NCI-H2081 (cell line): ENCODE measurements around the gene PARD6B.
"Not testable (repeated sequence)": the region's sequence is repeated elsewhere in the genome, so short reads cannot be mapped to it uniquely, and the experiment has no call there.

Experiments
- DNase-seq, 2 experiments: peaks; one replicate each; lab custom pipeline; 2025; lab: John Stamatoyannopoulos, UW

The PARD6B gene

GRCh38 chr20:50746138-50746940 lies 15.0 kb downstream of the PARD6B start:
- DNase-seq = no peak

- no peak for DNase-seq
These were observed 15.9 kb downstream of the PARD6B start for GRCh38 chr20:50747275-50747674.

GRCh38 chr20:50750145-50750671 lies 18.8 kb downstream of the PARD6B start:
- no peak for DNase-seq

- DNase-seq = no peak
These were observed 21.8 kb downstream of the PARD6B start for GRCh38 chr20:50753152-50753551.

- DNase-seq = no peak
These were observed 23.0 kb downstream of the PARD6B start for GRCh38 chr20:50754420-50754819.

GRCh38 chr20:50756447-50756846 lies 25.1 kb downstream of the PARD6B start:
- no peak for DNase-seq

GRCh38 chr20:50758469-50758868 lies 27.1 kb downstream of the PARD6B start:
- DNase-seq = no peak

GRCh38 chr20:50758992-50759391 lies 27.6 kb downstream of the PARD6B start:
- no peak for DNase-seq

GRCh38 chr20:50759678-50760077 lies 28.3 kb downstream of the PARD6B start:
- DNase-seq = no peak

GRCh38 chr20:50762045-50762422 lies 30.7 kb downstream of the PARD6B start:
- no peak for DNase-seq

GRCh38 chr20:50762435-50763220 lies 31.2 kb downstream of the PARD6B start:
- DNase-seq = peak; percentile 7 to 30

- not testable (repeated sequence) for DNase-seq
These were observed 32.4 kb downstream of the PARD6B start for GRCh38 chr20:50763550-50764458.

GRCh38 chr20:50765251-50765650 lies 33.9 kb downstream of the PARD6B start:
- DNase-seq = not testable (repeated sequence)

GRCh38 chr20:50765674-50766073 lies 34.3 kb downstream of the PARD6B start:
- DNase-seq = no peak

- DNase-seq = not testable (repeated sequence)
These were observed 35.8 kb downstream of the PARD6B start for GRCh38 chr20:50766955-50767809.

GRCh38 chr20:50768991-50769390 lies 37.6 kb downstream of the PARD6B start:
- not testable (repeated sequence) for DNase-seq

- not testable (repeated sequence) for DNase-seq
These were observed 38.2 kb downstream of the PARD6B start for GRCh38 chr20:50769551-50770085.

- DNase-seq = not testable (repeated sequence)
These were observed 40.2 kb downstream of the PARD6B start for GRCh38 chr20:50771419-50772080.

- DNase-seq = no peak
These were observed 41.2 kb downstream of the PARD6B start for GRCh38 chr20:50772420-50773185.
